Ishikawa (cell line): ENCODE measurements around the gene HSP90AB1.

Source experiments
- CEBPB ChIP-seq: IDR thresholded peaks from 2 replicates; pipeline ENCODE4 v1.6.1; 2012
- CREB1 ChIP-seq: IDR thresholded peaks from 2 replicates; pipeline ENCODE4 v1.6.1; 2012; ENCODE audit warnings: low read depth
- EGR1 ChIP-seq: IDR thresholded peaks from 2 replicates; pipeline ENCODE4 v1.6.1; 2012
- EP300 ChIP-seq: IDR thresholded peaks from 2 replicates; pipeline ENCODE4 v1.6.1; 2012; ENCODE audit warnings: borderline replicate concordance
- FOXM1 ChIP-seq: IDR thresholded peaks from 2 replicates; pipeline ENCODE4 v1.6.1; 2012; ENCODE audit warnings: low read depth, borderline replicate concordance
- MAX ChIP-seq: IDR thresholded peaks from 2 replicates; pipeline ENCODE4 v1.6.1; 2012
- NFIC ChIP-seq: IDR thresholded peaks from 2 replicates; pipeline ENCODE4 v1.6.1; 2012
- RAD21 ChIP-seq: IDR thresholded peaks from 2 replicates; pipeline ENCODE4 v1.6.1; 2012; ENCODE audit warnings: low read depth
- TAF1 ChIP-seq: IDR thresholded peaks from 2 replicates; pipeline ENCODE4 v1.6.1; 2012; ENCODE audit warnings: low read depth, mild to moderate bottlenecking
- TCF12 ChIP-seq: IDR thresholded peaks from 2 replicates; pipeline ENCODE4 v1.6.1; 2012; ENCODE audit warnings: low read depth
- TEAD4 ChIP-seq: IDR thresholded peaks from 2 replicates; pipeline ENCODE4 v1.6.1; 2012
- USF1 ChIP-seq: IDR thresholded peaks from 2 replicates; pipeline ENCODE4 v1.6.1; 2012
- YY1 ChIP-seq: IDR thresholded peaks from 2 replicates; pipeline ENCODE4 v1.6.1; 2012; ENCODE audit warnings: low read depth
- ZBTB7A ChIP-seq: IDR thresholded peaks from 2 replicates; pipeline ENCODE4 v1.6.1; 2012; ENCODE audit warnings: low read depth
- TF ChIP-seq, protein P1 (sequence below): IDR thresholded peaks from 2 replicates; pipeline ENCODE4 v1.6.1; 2012; ENCODE audit warnings: low read depth, mild to moderate bottlenecking

HSP90AB1 gene

GRCh38 chr6:44258325-44258863 lies 11.5 kb downstream of the HSP90AB1 start:
- no peak for TF ChIP-seq USF1
- TF ChIP-seq TEAD4, result no peak
- TF ChIP-seq, protein P1, sequence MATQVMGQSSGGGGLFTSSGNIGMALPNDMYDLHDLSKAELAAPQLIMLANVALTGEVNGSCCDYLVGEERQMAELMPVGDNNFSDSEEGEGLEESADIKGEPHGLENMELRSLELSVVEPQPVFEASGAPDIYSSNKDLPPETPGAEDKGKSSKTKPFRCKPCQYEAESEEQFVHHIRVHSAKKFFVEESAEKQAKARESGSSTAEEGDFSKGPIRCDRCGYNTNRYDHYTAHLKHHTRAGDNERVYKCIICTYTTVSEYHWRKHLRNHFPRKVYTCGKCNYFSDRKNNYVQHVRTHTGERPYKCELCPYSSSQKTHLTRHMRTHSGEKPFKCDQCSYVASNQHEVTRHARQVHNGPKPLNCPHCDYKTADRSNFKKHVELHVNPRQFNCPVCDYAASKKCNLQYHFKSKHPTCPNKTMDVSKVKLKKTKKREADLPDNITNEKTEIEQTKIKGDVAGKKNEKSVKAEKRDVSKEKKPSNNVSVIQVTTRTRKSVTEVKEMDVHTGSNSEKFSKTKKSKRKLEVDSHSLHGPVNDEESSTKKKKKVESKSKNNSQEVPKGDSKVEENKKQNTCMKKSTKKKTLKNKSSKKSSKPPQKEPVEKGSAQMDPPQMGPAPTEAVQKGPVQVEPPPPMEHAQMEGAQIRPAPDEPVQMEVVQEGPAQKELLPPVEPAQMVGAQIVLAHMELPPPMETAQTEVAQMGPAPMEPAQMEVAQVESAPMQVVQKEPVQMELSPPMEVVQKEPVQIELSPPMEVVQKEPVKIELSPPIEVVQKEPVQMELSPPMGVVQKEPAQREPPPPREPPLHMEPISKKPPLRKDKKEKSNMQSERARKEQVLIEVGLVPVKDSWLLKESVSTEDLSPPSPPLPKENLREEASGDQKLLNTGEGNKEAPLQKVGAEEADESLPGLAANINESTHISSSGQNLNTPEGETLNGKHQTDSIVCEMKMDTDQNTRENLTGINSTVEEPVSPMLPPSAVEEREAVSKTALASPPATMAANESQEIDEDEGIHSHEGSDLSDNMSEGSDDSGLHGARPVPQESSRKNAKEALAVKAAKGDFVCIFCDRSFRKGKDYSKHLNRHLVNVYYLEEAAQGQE, result no peak

DNA sequence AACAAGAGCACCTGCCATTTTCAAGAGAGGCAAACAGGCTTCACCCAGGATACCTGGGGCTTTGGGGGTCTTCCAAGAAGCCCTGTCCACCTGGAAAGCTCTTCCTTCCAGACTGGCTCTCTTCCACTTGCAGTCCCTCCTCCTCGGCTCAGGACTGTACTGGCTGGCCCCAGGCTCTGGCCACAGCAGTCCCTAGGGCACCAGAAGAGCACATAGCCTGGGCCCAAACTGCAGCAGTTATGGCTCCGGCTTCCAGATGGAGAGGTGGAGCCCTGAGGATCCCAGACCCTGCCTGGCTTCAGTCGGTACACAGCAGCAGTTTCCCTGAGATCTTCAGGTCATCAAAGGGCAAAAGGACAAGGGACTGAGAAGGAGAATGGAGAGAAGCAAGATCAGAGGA lies 12.0 kb downstream of the HSP90AB1 start:
- TF ChIP-seq ZBTB7A (no peak), MAX (no peak), RAD21 (no peak), EGR1 (no peak)

DNA sequence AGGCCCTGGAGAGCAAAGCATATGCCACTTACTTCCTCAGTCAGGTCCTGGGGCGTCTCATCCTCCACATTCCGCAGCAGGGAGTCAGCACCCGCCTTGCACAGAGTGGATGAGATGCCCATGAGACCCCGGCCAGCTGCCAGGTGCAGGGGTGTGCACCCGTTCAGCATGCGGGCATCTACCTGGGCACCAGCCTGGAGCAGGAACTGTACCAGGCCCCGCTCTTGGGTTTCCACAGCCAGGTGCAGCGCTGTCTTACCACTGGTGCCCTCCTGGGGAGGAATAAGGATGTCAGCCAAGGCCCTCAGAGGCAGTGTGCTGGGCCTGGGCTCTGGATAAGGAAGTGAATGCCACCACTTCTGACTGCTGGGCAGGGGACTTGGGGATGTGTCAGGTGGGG lies 13.1 kb downstream of the HSP90AB1 start:
- TF ChIP-seq EP300 (no peak), YY1 (no peak), TEAD4 (no peak), USF1 (no peak), NFIC (no peak), EGR1 (no peak), TCF12 (no peak), CEBPB (no peak), TAF1 (no peak), FOXM1 (no peak), RAD21 (no peak), ZBTB7A (no peak), MAX (no peak), CREB1 (no peak)
- TF ChIP-seq, protein P1, result no peak

- TF ChIP-seq, protein P1, result no peak
- TF ChIP-seq ZBTB7A (no peak), EP300 (no peak), RAD21 (no peak), TCF12 (no peak), NFIC (no peak), TEAD4 (no peak)
These were observed 13.8 kb downstream of the HSP90AB1 start for GRCh38 chr6:44260451-44261297.

DNA sequence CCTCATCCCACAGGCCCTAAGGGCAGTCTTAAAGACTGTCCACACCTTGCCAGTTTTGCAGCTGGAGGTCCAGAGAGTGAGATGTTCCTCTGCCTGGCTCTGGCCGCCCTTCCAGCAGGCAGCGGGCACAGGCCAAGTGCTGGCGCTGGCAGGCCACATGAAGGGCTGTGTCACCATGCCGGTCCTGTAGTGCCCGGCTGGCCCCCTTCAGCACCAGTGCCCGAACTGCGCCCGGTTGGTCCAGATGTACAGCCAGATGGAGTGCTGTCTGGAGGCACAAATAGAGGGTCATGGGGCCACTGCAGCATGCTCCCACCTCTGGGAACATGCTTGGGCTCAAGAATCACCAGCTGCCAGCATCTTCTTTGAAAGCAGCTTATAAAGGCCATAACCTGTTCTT lies 14.7 kb downstream of the HSP90AB1 start:
- no peak for TF ChIP-seq YY1
- no peak for TF ChIP-seq USF1
- no peak for TF ChIP-seq CEBPB
- TF ChIP-seq RAD21, result no peak
- TF ChIP-seq EGR1, result no peak
